HUDEP-2 (cell line): Measurements from ENCODE around the gene ENC1.

Source experiments
- DNase-seq, 76 experiments: peaks; one replicate each; lab custom pipeline; 2025; ENCODE audit not compliant: unreplicated experiment in 76 of 76; lab: John Stamatoyannopoulos, UW

Gene ENC1

DNA sequence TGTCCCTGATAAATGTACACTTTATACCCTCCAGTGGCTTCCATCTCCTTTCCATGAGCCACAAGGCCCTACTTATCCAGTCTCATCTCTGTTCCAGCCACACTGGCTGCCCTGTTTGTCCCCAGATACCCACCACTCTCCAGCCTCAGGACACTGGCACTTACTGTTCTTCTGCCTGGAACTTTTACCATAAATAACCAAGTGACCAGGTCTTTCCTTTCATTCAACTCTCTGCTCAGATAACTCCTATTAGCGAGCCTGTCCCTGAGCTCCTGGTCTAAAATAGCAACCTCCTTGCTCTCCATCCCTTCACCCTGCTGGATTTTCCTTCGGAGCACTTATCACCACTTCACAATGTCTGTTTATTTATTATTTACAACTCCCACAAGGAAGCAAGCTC is 16.6 kb upstream of the ENC1 start:
- no peak for DNase-seq

GRCh38 chr5:74655716-74656115 is 15.2 kb upstream of the ENC1 start:
- no peak for DNase-seq

GRCh38 chr5:74655206-74655605 is 14.7 kb upstream of the ENC1 start:
- DNase-seq = no peak

DNA sequence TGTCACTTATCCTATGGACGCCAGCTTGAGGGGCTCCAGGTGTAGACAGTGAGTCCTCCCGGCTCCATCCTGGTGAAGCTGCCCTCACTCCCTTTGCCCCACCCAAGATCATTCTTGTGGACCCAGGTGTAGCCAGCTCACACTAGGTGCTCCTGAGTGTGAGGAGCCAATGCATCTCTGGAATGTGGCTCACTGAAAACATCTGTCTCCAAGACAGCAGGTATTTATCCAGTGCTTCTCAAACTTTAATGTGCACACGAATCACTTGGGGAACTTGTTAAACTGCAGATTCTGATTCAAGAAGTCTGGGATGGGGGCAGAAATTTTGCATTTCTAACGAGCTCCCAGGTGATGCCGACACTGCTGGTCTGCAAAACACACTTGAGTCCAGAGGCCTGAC is 13.5 kb upstream of the ENC1 start:
- no peak for DNase-seq

- no peak for DNase-seq
Observed at GRCh38 chr5:74652576-74652975, 12.0 kb upstream of the ENC1 start.

GRCh38 chr5:74651710-74652109 is 11.2 kb upstream of the ENC1 start:
- DNase-seq = no peak

DNA sequence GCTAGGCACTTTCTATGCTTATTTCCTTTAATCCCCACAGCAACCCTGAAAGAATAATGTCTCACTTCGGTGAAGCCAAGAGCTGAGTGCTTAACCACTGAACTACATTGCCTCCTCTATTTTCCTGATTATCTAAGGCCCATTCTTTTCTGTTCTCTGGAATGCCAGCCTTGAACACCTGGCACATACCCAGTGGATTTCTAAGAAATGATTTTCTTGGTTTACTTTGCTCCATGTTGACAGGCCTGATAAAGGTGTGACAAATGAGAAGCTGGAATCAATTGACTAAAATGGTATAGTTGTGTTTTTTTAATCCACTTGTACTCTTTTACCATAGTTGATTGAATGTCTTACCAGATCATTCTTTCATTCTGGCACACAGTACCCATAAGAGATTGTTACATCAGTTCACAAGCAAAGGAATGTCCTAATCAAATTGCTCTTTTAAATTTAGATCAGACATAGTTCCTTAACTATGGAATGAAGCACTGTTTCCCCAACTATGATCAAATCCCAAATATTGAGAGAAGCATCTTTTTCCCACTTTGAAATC is 9.0 kb upstream of the ENC1 start:
- no peak for DNase-seq

DNA sequence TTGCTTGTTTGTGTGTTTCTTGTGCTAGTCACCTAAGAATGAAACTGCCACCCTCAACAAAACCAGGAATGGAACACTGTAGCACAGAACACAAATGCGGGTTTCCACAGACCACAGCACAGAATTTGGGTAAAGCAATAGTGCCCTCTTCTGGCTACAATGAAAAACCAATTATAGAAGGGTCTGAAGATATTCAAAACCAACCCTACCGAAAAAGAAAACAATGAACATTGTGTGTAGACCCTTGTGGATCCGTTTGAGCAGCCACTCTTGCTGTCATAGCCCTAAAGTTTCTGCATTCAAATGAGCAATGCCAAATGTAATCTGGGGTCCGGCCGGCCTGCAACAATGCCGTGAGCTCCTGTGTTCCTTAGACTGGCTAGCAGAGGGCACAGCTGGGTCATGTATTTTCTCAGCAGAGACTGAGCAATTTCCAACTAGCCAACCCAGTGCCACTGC is 8.3 kb upstream of the ENC1 start:
- peak in 19 of 76 experiments; percentile 5 to 53 (median 27) for DNase-seq

- DNase-seq = no peak
Observed at GRCh38 chr5:74647096-74647495, 6.6 kb upstream of the ENC1 start.

GRCh38 chr5:74643111-74643562 is 2.6 kb upstream of the ENC1 start:
- no peak for DNase-seq

- DNase-seq = no peak
Observed at GRCh38 chr5:74642543-74642863, 2.0 kb upstream of the ENC1 start.

- DNase-seq = no peak
Observed at GRCh38 chr5:74641735-74642542, 1.4 kb upstream of the ENC1 start.

GRCh38 chr5:74640954-74641734 is 616 bp upstream of the ENC1 start:
- peak in 7 of 76 experiments; percentile 3 to 30 (median 10) for DNase-seq

GRCh38 chr5:74639807-74640449 is 600 bp downstream of the ENC1 start:
- no peak for DNase-seq

- no peak for DNase-seq
Observed at GRCh38 chr5:74638970-74639806, 1.3 kb downstream of the ENC1 start.

DNA sequence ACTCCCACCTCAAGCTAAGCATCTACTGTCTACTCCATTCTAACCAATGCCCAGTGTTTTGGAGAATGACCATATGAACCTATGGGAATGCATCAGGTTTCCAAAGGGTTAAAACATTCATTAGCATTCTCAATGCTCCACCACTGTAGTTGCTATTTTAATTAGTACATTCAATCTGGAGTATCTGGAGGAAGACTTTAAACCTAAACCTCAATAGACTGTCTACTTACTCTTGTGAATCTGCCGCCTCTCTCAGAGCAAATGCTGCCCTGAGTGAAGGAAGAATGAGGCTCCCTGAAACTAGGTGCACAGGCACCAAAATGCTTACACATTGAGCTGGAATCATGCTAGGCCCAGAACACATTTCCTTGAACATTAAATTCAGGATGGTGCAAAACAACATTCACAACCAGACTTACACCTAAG is 2.0 kb downstream of the ENC1 start:
- DNase-seq = no peak

DNA sequence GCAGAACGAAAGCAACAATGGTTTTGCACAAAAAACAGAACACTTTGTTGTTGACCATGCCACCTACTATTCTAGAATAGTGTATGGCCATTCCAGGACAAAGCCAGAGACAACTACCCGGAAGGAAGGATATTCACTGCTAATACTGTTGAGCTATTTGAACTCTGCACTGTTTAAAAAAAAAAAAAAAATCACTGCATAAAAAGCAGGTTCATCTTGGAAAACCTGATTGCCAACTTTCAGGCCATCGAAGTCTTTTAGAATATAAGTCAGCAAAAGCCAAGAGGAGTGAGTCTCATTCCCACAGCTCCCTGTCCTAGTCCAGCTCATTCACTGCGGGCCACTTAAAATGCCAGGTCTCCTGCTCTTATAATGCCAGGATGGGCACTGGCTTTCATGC is 4.0 kb downstream of the ENC1 start:
- no peak for DNase-seq

- DNase-seq = no peak
Observed at GRCh38 chr5:74636149-74636548, 4.4 kb downstream of the ENC1 start.

DNA sequence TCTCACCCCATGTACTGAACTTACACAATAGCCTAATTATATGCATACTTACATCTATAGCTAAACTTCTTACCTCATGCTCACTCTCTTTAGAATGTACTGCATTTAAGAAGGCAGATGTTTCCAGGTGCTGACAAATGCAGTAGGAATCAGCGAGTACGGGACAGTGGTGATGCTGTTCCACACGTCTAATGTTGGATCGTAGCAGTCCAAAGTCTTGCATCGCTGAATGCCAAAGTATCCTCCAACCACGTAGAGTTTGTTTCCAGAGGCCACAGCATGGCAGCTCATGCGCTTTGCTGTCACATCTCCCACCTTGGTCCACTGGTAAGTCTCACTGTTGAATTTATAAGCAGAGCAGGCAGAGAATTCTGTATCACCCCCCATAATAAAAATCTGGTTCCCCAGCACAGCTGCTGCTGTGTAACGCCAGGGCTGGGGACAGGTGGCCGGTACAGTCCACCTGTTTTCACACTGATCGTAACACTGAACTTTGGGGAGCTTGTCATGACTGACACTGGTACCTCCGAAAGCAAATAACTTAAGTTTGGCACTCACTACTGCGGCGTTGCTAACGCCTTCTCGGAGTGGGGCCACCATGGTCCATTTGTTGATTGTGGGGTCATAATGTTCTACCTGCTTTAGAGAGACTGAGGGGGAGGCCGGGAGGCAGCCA is 5.8 kb downstream of the ENC1 start:
- no peak for DNase-seq

DNA sequence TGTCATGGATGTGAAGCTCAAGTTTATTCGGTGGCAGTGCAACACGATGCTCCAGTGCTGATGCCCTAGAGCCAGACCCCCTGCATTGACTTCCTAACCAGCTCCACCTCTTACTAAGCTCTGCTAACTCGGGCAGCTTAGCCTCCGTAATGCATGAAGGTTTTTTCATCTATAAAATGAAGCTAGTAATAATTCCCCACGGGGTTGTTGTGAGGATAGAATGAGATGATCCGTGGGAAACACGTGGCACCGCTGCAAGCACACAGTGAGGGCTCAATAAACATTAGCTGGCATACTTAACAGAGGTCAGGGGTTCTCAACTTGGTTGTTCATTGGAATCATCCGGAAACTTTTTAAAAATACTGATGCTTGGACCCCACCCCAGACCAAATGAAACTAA is 6.8 kb downstream of the ENC1 start:
- DNase-seq = no peak
